ENCODE data around the gene VTN. TPM values are rescaled to one million over a fixed set of nuclear protein-coding genes. Genes with fewer than 3 reads are reported as not detected.

The VTN gene
- total and polyA plus RNA-seq, 9 donors = 0.21 to 6.5 (median 0.48) TPM

DNA sequence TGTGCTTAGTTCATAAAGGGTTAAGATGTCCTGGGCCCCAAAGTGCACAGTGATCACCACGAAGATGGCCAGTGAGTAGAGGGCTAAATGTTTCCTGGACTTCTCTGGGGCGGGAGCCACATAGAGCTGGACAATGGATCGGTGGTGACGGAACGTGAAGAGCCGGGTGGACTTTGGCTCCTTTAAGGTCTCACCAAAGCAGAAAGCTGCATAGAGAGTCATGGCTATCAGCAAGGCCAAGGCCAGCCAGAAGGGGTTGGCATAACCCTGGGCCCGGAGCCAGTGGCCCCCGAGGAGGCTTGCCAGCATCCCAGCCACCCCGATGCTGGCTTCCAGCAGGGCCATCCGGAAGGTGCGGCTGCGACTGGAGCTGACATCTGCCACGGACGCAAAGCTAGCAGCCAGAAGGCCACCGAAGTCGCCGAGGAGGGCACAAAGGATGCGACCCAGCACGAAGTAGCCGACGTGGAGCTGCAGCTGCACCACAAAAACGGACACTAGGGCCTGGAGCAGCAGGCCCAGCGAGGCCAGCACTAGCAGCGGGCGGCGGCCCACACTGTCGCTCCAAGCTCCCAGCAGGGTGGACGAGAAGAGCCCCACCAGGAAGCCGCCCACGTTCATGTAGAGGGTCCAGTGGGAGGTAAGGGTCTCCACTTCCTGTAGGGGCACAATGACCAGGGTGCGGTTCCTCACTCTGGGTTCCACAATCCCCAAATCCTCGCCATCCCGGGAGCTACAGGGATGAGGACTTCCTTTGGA lies 34.9 kb upstream of the VTN start:
- Histone ChIP-seq H3K36me3 (ENCODE audit: control insufficient read depth, insufficient read depth, low read length) (peaks cover 21% of the 10 kb centered on the region), H3K27ac (ENCODE audit: low read length) (peak overlapping the region; percentile 10), H3K9me3 (replicated peaks; ENCODE audit: control insufficient read depth, low read depth, low read length) (no peaks in the 10 kb centered on the region), H3K4me3 (ENCODE audit: low read length) (peak overlapping the region; percentile 73), H3K27me3 (ENCODE audit: control insufficient read depth, insufficient read depth, low read length) (no peaks in the 10 kb centered on the region), H3K4me1 (ENCODE audit: control insufficient read depth, insufficient read depth, low read length) (peaks cover 10% of the 10 kb centered on the region)
- 43% methylated on average over 27 of the region's 33 CpGs for WGBS (ENCODE audit: insufficient coverage)
- peak; percentile 33 for DNase-seq

DNA sequence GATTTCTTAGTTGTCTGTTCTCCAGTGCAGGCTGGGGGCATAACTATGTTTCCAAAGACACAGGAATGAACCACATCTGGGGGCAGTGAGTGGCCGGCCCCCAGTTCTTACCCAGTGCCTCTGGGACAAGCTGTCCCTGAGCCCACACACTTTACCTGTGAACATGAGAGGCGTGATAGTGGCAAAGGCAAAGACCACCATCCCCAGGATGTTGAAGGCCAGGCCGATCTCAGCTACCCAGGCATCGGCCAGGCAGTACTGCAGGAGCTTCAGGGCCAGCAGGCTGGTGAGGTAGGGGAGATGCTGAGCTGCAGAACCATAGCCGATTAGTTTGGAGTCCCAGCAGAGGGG lies 34.3 kb upstream of the VTN start:
- WGBS (ENCODE audit: insufficient coverage) = 85% methylated on average over 5 of the region's 5 CpGs
- Histone ChIP-seq H3K4me1 (ENCODE audit: control insufficient read depth, insufficient read depth, low read length) (peaks cover 10% of the 10 kb centered on the region), H3K4me3 (ENCODE audit: low read length) (no peak overlapping the region), H3K27ac (ENCODE audit: low read length) (no peak overlapping the region), H3K27me3 (ENCODE audit: control insufficient read depth, insufficient read depth, low read length) (no peaks in the 10 kb centered on the region), H3K9me3 (replicated peaks; ENCODE audit: control insufficient read depth, low read depth, low read length) (no peaks in the 10 kb centered on the region), H3K36me3 (ENCODE audit: control insufficient read depth, insufficient read depth, low read length) (peaks cover 25% of the 10 kb centered on the region)
- DNase-seq = no peak

DNA sequence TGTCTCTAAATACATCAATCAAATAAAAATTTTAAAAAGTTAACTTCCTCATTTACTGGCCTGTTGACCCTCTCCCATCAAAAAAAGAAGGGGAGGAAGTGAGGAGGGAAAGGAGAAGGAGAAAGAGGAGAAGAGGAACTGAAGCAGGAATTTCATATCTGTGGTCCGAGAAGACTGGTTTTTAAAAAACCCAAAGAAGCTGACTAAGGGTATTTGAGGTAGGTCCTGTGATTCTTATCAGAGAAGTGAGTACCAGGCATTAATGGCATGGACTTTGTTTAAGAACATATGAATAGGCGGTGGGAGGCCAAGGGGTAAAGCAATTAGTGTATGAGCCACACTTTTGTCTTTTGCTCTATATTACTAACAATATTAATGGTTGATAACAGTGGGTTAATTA lies 33.9 kb upstream of the VTN start:
- no peak overlapping the region for H3K4me3 ChIP-seq (ENCODE audit: low read length)
- 54% methylated on average over 1 of the region's 2 CpGs for WGBS (ENCODE audit: insufficient coverage)
- H3K36me3 ChIP-seq (ENCODE audit: control insufficient read depth, insufficient read depth, low read length) = peaks cover 29% of the 10 kb centered on the region
- no peaks in the 10 kb centered on the region for H3K9me3 ChIP-seq (replicated peaks; ENCODE audit: control insufficient read depth, low read depth, low read length)
- H3K27ac ChIP-seq (ENCODE audit: low read length) = no peak overlapping the region
- no peaks in the 10 kb centered on the region for H3K27me3 ChIP-seq (ENCODE audit: control insufficient read depth, insufficient read depth, low read length)
- peak; percentile 50 for DNase-seq
- H3K4me1 ChIP-seq (ENCODE audit: control insufficient read depth, insufficient read depth, low read length) = peaks cover 10% of the 10 kb centered on the region

DNA sequence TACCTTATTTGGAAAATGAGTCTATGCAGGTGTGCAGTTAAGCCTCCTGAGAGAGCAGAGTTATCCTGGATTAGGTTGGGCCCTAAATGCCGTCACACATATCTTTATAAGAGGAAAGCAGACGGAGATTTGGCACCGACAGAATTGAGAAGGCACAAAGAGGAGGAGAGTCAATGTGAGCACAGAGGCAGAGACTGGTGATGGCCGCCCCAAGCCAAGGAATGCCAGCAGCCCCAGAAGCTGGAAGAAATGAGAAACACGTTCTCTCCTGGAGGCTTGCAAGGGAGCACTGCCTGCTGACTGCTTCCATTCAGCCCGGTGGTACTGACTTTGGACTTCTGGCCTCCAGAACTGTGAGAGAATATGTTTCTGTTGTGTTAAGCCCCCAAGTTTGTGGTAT lies 32.7 kb upstream of the VTN start:
- Histone ChIP-seq H3K9me3 (replicated peaks; ENCODE audit: control insufficient read depth, low read depth, low read length) (no peaks in the 10 kb centered on the region), H3K4me3 (ENCODE audit: low read length) (no peak overlapping the region), H3K36me3 (ENCODE audit: control insufficient read depth, insufficient read depth, low read length) (peaks cover 34% of the 10 kb centered on the region), H3K4me1 (ENCODE audit: control insufficient read depth, insufficient read depth, low read length) (peaks cover 10% of the 10 kb centered on the region), H3K27me3 (ENCODE audit: control insufficient read depth, insufficient read depth, low read length) (no peaks in the 10 kb centered on the region), H3K27ac (ENCODE audit: low read length) (no peak overlapping the region)
- WGBS (ENCODE audit: insufficient coverage) = 87% methylated on average over 6 of the region's 6 CpGs
- no peak for DNase-seq

DNA sequence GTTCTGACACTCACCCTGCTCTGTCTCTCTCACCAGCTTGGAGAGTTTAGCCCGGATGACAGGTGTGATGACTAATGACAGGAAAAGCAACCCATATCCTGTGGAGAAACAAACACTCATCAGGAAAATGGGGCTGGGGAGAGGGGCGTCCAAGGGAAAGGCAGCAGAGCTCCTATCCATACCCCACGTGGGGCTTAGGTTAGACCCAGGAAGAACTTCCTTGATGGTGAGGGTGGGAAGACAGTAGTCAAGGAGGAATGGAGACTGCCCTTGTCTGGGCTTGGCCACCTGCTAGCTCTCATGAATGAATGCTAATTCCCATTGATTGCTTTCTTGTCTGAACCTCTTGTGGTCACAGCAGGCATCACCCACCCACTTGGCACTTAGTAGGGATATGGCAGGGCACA lies 32.1 kb upstream of the VTN start:
- H3K4me1 ChIP-seq (ENCODE audit: control insufficient read depth, insufficient read depth, low read length) = peaks cover 10% of the 10 kb centered on the region
- H3K4me3 ChIP-seq (ENCODE audit: low read length) = no peak overlapping the region
- no peak overlapping the region for H3K27ac ChIP-seq (ENCODE audit: low read length)
- no peak for DNase-seq
- no CpG with 5 or more reads among the region's 3 CpGs for WGBS (ENCODE audit: insufficient coverage)
- no peaks in the 10 kb centered on the region for H3K27me3 ChIP-seq (ENCODE audit: control insufficient read depth, insufficient read depth, low read length)
- no peaks in the 10 kb centered on the region for H3K9me3 ChIP-seq (replicated peaks; ENCODE audit: control insufficient read depth, low read depth, low read length)
- peaks cover 38% of the 10 kb centered on the region for H3K36me3 ChIP-seq (ENCODE audit: control insufficient read depth, insufficient read depth, low read length)

DNA sequence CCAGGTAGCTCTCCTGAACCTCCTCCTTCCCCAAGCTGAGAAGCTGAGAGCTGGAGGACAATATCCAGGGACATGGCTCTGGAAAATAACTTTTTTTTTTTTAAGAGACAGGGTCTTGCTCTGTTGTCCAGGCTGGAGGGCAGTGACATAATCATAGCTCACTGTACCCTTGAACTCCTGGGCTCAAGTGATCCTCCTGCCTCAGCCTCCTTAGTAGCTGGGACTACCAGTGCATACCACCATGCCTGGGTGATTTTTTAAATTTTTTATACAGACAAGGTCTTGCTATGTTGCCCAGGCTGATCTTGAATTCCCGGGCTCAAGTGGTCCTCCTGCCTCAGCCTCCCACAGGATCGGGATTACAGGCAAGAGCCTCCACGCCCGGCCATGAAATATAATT lies 29.7 kb upstream of the VTN start:
- DNase-seq = no peak
- Histone ChIP-seq H3K9me3 (replicated peaks; ENCODE audit: control insufficient read depth, low read depth, low read length) (no peaks in the 10 kb centered on the region), H3K27me3 (ENCODE audit: control insufficient read depth, insufficient read depth, low read length) (no peaks in the 10 kb centered on the region), H3K4me3 (ENCODE audit: low read length) (no peak overlapping the region), H3K36me3 (ENCODE audit: control insufficient read depth, insufficient read depth, low read length) (peaks cover 55% of the 10 kb centered on the region), H3K27ac (ENCODE audit: low read length) (no peak overlapping the region), H3K4me1 (ENCODE audit: control insufficient read depth, insufficient read depth, low read length) (peaks cover 5% of the 10 kb centered on the region)
- 80% methylated on average over 1 of the region's 4 CpGs for WGBS (ENCODE audit: insufficient coverage)

DNA sequence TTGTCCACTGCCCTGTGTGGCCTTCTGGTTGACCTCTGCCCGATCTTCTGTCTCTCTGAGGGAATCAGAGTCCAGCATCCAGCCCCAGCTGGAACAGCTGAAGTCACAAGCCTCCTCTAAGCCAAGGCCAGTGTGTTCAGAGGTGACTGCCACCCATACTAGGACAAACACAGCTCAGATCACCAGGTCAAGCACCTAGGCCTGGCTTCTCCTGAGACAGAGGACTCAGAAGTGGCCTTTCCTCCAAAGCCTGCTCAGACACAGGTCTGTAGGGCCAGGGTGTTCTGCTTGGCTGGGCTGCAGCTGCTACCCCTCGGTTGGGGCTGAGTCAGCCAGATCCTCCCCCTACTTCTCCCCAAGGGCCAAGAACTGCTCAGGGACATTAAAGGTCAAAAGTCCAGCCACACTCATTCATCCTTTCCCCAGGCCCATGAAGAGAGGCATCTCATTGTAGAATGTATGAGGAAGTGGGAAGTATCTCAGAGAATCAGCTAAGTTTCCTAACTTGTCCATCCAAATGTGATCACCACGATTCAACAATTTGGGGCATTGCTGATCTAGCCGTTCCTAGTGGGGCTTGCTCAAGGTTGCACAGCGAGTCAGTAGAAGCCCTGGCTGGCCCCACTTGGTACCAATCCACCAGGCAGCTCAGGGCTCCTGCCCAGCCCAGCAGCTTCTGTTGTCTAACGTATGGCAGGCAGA lies 28.3 kb upstream of the VTN start:
- DNase-seq = no peak
- H3K9me3 ChIP-seq (replicated peaks; ENCODE audit: control insufficient read depth, low read depth, low read length) = no peaks in the 10 kb centered on the region
- H3K27ac ChIP-seq (ENCODE audit: low read length) = no peak overlapping the region
- H3K36me3 ChIP-seq (ENCODE audit: control insufficient read depth, insufficient read depth, low read length) = peaks cover 59% of the 10 kb centered on the region
- no peaks in the 10 kb centered on the region for H3K4me1 ChIP-seq (ENCODE audit: control insufficient read depth, insufficient read depth, low read length)
- H3K27me3 ChIP-seq (ENCODE audit: control insufficient read depth, insufficient read depth, low read length) = no peaks in the 10 kb centered on the region
- H3K4me3 ChIP-seq (ENCODE audit: low read length) = no peak overlapping the region
- 43% methylated on average over 5 of the region's 6 CpGs for WGBS (ENCODE audit: insufficient coverage)

DNA sequence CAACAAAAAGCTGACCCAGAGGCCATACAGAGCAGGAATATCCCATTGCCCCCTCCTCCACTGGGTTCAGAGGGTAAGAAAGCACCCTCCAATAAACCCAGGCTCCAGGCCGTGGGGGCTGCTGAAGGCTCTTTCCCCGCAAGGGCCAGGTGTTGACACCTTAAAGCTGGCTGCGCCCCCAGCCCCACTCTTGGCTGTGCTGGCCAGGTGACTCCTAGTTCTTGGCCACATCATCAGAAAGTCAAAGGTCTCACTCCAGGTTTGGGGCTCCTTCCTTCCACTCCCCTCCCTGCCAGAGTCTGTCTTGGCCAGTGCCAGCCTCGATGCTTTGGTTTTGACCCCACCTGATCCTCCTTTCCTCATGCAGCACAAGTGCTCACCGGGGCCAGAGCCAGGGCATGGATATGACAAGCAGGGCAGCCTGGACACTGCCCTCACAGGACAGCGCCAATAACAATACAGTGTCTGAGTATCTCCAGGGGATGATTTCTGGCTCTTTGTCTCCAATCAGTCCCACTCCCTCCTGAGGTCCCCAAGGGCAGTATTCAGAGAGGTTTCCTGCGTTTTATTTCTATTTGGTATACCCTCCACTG lies 27.7 kb upstream of the VTN start:
- WGBS (ENCODE audit: insufficient coverage) = 65% methylated on average over 5 of the region's 7 CpGs
- H3K36me3 ChIP-seq (ENCODE audit: control insufficient read depth, insufficient read depth, low read length) = peaks cover 55% of the 10 kb centered on the region
- DNase-seq = no peak
- H3K27me3 ChIP-seq (ENCODE audit: control insufficient read depth, insufficient read depth, low read length) = no peaks in the 10 kb centered on the region
- H3K9me3 ChIP-seq (replicated peaks; ENCODE audit: control insufficient read depth, low read depth, low read length) = no peaks in the 10 kb centered on the region
- no peak overlapping the region for H3K4me3 ChIP-seq (ENCODE audit: low read length)
- no peaks in the 10 kb centered on the region for H3K4me1 ChIP-seq (ENCODE audit: control insufficient read depth, insufficient read depth, low read length)
- no peak overlapping the region for H3K27ac ChIP-seq (ENCODE audit: low read length)

DNA sequence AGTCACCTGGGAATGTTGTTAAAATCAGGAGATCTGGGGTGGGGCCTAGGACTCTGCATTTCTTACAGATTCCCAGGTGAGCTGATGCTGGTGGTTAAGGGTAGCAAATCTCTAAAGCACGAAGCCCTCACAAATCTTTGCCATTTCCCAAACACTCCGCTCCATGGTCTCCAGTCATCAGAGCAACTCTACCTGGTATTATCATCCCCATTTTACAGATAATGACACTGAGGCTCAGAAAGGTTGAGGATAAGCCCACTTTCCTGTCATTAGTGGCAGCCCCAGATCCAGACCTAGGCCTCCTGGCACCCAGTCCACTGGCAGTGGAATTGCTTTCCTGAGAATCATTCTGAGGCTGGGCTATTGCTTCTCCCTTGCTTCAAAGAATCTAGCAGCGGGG lies 27.2 kb upstream of the VTN start:
- Histone ChIP-seq H3K9me3 (replicated peaks; ENCODE audit: control insufficient read depth, low read depth, low read length) (no peaks in the 10 kb centered on the region), H3K27ac (ENCODE audit: low read length) (no peak overlapping the region), H3K27me3 (ENCODE audit: control insufficient read depth, insufficient read depth, low read length) (no peaks in the 10 kb centered on the region), H3K4me1 (ENCODE audit: control insufficient read depth, insufficient read depth, low read length) (no peaks in the 10 kb centered on the region), H3K36me3 (ENCODE audit: control insufficient read depth, insufficient read depth, low read length) (peaks cover 50% of the 10 kb centered on the region), H3K4me3 (ENCODE audit: low read length) (no peak overlapping the region)
- DNase-seq = no peak
- WGBS (ENCODE audit: insufficient coverage) = 100% methylated on average over 2 of the region's 3 CpGs

DNA sequence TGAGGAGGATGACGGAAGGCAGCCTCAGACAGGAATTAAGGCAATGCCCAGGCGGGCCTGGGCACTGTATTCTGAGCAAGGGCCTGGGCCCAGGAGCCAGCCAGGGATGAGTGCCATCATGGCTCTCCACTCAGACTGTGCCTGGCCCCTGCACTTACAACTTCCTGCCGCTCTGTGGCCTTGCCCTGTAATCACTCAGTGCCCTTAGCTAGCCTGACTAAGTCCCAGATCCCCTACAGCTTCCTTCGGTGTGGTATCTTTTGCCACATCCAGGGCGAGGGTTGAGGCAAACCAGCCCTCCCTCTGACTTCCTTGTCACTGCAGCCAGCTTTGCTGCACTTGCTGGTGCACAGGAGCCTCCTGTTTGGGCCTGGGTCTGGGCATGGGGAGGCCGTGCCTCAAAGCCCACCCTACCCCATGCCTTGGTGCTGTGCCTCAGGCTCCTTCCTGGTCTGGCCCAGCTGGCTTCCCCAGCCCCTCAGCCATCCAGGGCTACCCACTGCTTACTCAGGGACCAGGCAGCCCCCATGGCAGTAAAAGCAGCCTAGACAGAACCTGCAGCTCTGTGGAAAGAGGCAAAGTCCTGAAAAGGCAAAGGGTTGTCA lies 26.6 kb upstream of the VTN start:
- Histone ChIP-seq H3K4me1 (ENCODE audit: control insufficient read depth, insufficient read depth, low read length) (no peaks in the 10 kb centered on the region), H3K36me3 (ENCODE audit: control insufficient read depth, insufficient read depth, low read length) (peaks cover 49% of the 10 kb centered on the region), H3K27ac (ENCODE audit: low read length) (no peak overlapping the region), H3K4me3 (ENCODE audit: low read length) (no peak overlapping the region), H3K27me3 (ENCODE audit: control insufficient read depth, insufficient read depth, low read length) (no peaks in the 10 kb centered on the region), H3K9me3 (replicated peaks; ENCODE audit: control insufficient read depth, low read depth, low read length) (no peaks in the 10 kb centered on the region)
- 77% methylated on average over 6 of the region's 6 CpGs for WGBS (ENCODE audit: insufficient coverage)
- no peak for DNase-seq
